T-helper 2 cell (primary cell): ENCODE results near the gene SP3.

ENCODE experiments used
- DNase-seq, 5 experiments: peaks; one replicate each; pipeline versions ENCODE4 v3.0.0 to v3.0.0-alpha.2; 2012 to 2022

Gene SP3

GRCh38 chr2:173942861-173943523 is 22.2 kb downstream of the SP3 start:
- DNase-seq, result no peak

GRCh38 chr2:173941567-173941966 is 23.6 kb downstream of the SP3 start:
- DNase-seq, result no peak

DNA sequence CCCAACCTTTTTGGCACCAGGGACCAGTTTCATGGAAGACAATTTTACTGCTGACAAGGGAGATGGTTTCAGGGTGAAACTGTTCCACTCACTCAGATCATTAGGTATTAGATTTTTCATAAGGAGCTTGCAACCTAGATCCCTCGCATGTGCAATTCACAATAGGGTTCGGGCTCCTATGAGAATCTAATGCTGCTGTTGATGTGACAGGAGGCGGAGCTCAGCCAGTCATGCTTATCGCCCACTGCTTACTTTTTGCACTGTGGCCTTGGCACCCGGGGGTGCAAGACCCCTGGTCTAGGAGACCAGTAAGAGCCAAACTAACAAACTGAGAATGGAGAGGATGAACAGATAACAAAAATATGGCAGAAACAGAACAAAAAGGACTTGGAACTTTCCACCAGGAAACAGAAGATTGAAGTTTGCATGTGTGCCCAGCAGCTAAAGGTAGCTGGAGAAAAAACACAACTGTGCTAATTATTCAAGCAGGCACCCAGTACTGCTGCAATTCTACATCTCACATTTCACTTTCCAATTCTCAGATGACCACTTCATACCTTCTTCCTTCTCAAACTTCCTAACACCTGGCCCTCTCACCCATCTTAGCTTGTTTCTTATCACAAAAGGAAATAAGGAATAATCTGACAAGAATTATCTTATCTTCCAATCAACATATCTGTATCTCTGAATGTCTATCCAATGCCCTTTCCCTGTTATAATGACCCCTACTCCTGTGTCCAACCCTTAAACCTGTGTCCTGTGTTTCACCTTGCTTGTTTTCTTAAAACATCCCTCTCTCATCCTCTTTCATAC is 24.8 kb downstream of the SP3 start:
- DNase-seq, result no peak

DNA sequence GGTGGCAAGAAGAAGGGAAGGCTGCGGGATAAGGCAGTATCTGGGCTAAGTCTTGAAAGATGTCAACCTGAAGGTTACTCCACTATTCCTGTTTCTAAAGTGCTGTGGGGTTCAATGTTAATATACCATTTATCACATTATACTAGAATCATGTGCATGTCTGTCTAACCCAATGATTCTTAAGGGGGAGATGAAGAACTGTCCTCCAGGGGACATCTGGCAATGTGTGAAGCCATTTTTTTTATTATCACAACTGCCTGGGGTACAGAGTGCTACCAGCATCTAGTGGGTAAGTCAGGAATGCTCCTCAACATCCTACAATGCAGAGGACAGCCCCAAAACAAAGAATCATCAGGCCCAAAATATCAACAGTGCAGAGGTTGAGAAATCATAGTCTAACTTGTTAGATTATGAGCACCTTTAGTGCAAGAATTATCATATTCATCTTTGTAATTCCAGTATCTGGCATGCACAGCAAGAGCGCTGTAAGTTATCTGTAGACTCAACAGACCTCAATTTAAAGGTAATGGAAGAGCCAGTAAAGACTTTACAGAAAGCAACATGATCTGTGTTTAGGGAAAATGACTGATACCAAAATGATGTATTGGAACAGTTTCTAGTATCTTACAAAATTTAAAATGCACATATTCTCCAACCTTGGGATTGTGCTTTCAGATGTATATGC is 26.3 kb downstream of the SP3 start:
- no peak for DNase-seq

DNA sequence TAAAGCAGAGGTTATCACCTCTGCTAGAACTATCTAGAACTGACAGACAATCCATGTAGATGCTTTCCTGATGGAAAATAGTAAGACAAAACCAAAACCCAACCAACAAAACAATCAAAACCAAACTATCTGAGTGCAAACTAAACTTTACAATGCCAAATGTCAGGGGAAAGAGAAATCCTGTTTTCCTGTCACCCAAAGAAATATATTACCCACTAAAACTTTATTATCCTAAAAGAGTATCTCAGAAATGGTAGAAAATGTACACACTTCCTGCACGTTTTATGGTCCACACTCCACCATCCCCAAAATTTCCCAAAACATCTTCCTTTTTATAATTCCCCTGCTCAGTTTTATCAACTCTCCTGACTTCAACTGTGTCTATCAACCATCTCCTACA is 29.9 kb downstream of the SP3 start:
- DNase-seq, result no peak

- DNase-seq, result no peak
These were observed 30.3 kb downstream of the SP3 start for GRCh38 chr2:173934895-173935294.

GRCh38 chr2:173931751-173932150 is 33.4 kb downstream of the SP3 start:
- no peak for DNase-seq

- no peak for DNase-seq
These were observed 35.7 kb downstream of the SP3 start for GRCh38 chr2:173929441-173929840.

DNA sequence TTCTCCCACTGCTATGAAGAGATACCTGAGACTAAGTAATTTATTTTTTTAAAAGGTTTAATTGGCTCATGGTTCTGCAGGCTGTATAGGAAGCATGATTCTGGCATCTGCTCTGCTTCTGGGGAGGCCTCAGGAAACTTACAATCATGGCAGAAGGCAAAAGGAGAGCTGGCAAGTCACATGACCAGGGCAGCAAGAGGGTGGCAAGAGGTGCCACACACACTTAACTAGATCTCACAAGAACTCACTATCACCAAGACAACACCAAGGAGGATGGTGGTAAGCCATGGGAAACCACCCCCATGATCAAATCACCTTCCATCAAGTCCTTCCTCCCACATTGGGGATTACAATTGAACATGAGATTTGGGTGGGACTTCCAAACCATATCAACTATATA is 38.3 kb downstream of the SP3 start:
- peak in 1 of 5 experiments; percentile 8 for DNase-seq

DNA sequence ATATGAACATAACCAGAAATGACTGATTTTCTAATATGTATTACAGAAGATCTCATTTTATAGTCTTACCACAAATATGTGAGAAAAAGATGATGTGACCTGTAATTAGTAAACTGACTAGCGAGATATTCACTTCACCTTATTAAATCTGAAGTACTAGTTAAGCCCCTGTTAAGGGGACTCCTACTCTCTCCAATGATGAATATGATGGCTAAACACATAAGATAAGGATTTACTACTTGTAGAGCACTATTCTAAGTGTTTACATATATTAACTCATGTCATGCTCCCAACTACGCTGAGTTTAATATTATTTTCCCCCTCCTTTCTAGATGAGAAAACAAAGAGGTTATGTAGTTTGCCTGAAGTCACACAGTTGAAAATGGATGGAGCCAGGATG is 40.9 kb downstream of the SP3 start:
- DNase-seq, result no peak

- no peak for DNase-seq
These were observed 42.4 kb downstream of the SP3 start for GRCh38 chr2:173922760-173923159.

GRCh38 chr2:173922068-173922467 is 43.1 kb downstream of the SP3 start:
- no peak for DNase-seq

DNA sequence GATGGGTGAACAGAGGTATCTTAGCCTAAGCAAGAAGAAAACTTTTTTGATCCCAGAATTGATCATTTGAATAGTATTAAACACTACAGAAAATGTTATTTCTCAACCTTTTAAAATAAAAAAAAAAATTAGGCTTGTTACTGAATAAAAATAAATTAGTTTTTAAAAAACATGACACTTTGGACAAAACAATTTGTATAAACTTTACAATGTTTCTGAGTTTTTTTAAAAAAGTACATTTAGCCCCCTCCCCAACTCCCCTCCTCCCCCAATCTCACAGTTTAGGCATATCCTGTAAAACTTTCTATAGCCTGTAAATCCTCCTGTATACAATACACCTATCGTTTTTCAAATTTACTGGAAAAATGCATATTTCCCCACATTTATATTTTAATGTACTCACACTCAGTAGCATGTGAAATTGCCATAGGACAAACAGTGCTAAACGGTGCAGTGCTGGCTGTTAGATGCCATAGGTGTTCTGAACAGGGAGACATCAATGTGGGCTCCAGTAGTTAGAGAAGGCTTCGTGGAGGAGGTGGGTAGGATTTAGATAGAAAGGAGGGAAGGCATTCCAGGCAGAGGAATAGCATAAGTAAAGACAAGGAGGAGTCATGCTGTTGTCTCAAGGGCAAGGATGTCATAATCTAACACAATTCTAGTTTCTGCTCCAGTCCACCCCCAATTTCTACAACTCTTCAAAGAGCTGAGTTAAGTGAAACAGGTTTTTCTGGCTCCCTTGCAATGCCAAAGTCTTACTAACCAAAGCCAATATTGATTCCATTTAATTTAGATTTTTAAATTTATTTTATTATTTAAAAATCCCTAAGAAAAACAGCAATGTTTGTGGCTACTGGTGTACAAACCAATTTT is 50.9 kb downstream of the SP3 start:
- DNase-seq, result no peak

GRCh38 chr2:173909846-173910245 is 55.3 kb downstream of the SP3 start:
- DNase-seq, result no peak

DNA sequence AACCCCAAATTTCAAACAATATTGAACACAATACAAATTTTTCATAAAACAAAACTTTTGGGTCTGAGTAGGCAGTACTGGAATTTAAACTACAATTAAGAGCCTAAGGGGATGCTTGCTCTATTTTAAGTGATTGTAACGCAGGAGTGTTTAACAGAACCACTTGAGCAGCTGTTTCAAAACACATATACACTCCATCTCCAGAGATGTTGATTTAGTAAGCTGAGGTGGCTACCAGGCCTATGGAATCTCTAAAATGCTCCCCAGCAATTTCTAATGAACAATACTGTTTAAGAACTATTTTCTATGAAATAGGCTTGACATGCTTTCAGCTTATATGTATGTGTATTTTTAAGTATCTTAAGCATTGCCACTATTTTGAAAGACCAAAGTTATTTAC is 58.5 kb downstream of the SP3 start:
- DNase-seq, result no peak

DNA sequence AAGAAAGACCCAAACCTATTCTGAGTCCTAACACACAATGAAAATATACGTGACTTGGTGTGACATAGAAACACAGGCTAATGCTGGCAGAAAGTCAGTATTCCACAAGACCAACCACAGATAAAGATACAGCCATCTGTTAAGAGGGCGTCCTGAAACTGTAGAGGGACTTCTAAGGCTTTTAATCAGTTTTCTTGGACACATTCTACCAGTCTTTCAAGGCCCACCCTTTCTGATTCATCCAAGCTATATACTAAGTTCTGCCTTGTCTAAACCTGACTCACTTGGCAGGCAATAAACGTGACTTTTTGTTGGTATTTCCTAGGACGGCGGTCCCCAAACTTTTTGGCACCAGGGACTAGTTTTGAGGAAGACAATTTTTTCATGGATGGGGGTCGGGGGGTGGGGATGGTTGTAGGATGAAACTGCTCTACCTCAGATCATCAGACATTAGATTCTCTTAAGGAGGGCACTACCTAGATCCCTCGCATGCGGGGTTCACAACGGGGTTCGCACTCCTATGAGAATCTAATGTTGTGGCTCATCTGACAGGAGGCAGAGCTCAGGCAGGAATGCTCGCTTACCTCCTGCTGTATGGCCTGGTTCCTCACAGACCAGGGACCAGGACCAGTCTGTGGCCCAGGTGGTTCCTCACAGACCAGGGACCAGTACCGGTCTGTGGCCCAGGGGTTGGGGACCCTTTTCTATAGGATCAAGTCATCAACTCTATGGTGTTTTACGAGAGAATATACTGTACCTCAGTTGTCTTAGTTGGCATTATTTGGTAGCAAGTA is 61.4 kb downstream of the SP3 start:
- DNase-seq, result no peak

- DNase-seq, result peak in 1 of 5 experiments; percentile 62
These were observed 66.2 kb downstream of the SP3 start for GRCh38 chr2:173898996-173899395.

DNA sequence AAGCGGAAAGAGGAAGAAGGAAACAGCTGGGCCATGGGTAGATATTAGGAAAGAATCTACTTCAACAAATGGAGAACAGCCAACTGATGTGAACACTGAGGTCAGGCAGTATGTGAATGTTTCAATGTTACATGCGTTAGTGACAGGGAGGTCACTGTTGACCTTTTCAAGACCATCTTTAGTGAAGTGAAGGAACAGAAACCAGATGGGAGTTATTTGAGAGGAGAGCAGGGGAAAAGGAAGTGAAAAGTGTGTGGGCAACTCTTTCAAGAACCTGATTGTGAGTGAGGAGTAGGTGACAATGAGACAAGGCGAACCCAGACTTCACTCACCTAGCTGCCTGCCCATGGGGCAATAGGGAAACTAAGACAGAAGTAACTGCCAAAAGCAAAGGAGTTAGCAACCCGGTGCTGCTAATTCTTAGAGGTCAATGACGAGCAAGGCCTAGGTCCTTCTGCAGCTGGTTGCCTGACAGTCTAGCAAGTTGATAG is 67.0 kb downstream of the SP3 start:
- no peak for DNase-seq

GRCh38 chr2:173896755-173897154 is 68.4 kb downstream of the SP3 start:
- DNase-seq, result no peak

DNA sequence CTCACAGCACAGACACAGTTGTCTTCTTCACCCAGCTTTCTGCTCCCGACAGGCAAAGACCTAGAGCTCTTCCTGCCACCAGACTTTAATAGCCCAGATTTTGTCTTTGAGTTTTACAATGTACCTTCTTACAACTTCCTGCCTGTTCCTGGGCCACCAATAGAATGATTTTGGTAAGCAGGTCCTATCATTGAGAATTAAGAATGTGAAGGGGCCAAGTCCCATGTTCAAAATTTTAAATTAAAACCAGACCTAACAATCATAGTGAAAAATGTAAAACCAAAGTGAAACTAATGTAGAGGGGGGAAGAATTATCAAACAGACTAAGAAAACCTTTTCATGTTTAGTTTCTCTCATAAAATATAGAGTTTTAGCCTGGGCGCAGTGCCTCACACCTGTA is 72.8 kb downstream of the SP3 start:
- DNase-seq, result peak in 1 of 5 experiments; percentile 35

- no peak for DNase-seq
These were observed 73.7 kb downstream of the SP3 start for GRCh38 chr2:173891315-173892037.
